A204.1 (cell line): ENCODE data around the gene YBX1.
"Not testable (repeated sequence)": the region's sequence is repeated elsewhere in the genome, so short reads cannot be mapped to it uniquely, and the experiment has no call there.

Experiments used
- FAIRE-seq: peaks from 2 replicates; lab custom pipeline; 2012; peaks lifted over from hg19 to GRCh38; lab: Jason Lieb, UNC

YBX1 gene

GRCh38 chr1:42690477-42691156, 8.4 kb downstream of the YBX1 start:
- FAIRE-seq = no peak

DNA sequence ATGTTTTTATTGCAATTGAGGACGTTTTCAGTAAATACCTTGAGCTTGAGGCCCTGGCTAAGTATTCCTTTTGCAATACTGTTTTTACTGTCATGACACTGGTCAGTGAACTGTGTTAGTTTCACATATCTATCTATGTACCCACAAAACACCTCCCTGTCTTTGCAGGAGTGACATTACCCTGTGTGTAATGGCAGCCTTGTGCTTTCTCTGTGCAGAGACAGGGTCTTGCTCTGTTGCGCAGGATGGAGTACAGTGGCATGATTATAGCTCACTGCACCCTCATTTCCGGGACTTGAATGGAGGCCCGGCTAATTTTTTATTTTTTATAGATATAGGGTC, 8.9 kb downstream of the YBX1 start:
- FAIRE-seq = no peak

DNA sequence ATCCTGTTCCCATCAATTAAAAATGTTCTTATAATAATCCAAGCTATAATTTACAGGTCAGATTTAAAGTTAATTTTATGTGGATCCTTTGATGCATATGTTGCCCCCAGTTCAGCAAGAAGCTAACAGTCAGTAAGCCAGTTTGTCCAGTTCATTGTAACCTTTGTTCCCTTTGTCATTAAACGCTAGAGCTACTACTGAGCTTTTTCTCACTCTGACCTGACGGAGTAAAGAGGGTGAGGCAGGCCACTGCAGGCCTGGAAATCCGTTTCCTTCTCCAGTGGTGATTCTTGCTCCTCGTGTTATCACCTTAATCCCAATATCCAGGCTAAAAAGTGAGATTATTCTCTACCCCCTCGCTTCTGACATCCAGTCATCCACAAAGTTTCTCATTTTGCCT, 10.2 kb downstream of the YBX1 start:
- no peak for FAIRE-seq

DNA sequence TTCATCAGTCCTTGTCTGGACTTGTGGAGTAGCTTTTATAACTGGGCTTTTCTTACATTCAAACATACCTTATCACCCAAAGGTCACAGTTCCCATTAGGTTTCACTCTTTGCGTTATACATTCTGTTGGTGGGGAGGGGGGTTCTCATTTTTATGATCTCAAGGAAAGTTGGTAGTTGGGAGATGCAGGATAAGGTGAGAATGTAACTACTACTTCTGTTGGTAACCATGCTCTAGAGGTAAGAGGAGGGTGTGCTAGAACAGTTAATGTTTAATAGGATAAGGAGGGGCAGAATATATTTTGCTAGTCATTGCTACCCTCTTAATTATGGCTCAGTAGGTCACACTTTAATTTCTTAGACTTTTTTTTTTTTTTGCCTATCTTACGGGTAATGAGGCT, 10.7 kb downstream of the YBX1 start:
- FAIRE-seq = no peak

DNA sequence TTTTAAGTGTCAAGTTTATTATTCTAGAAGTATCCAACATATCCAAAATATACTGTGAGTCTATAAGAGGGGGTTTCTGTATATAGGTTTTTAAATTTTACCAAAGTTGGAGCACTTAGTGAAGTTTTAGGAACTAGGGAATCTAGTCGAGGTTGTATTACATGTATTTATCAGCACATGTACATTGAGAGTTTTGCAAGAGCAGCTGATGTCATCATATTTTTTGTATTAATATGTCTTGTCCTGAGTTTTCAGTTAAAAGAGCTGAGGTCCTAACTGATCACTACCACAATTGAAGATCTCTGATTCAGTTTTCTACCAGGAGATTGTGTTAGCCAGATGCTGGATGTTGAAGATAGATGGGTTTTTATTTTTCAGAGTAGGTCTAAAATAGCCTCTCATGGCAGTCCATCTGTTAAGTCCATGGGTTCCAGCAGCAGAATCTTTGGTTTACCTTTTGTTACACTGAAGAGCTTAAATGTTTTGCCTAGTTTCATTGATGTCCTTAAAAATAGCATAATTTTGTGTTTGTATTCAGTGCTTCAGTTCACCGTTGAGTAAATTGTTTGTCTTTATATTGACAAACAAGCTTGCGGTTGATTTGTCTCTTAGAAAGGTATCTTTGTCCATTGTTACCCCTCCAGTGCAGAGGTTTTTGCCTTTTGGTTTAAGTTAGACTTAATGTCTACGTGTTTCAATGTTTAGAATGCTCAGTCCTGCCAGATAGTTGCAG, 16.0 kb downstream of the YBX1 start:
- FAIRE-seq = no peak

- no peak for FAIRE-seq
Observed at GRCh38 chr1:42700006-42700405, 17.8 kb downstream of the YBX1 start.

DNA sequence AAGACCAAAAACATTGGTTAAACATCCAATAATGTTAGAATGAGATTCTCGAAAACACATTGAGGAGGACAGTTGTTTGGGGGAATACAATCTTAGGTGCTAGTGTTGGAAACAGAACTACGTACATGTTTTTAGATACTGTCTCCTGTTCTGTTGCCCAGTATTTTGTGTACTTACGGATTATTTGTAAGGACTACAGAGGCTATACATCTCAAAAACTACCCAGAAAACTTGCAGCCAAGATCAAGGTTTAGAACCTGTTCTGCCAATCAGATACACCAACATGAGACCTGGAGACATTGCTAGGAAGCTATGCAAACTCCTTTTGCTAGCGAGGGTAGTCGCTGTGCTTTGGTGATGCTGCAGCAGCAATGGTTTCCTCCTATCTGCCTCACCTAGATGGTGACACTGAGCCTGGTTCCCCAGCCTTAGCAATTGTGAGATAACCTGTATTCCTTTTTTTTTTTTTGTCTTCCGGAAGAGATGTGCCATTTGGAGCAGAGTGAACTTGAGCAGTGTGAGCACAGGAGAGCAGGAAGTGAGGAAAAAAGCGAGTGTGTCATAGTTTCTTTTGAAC, 21.8 kb downstream of the YBX1 start:
- no peak for FAIRE-seq

DNA sequence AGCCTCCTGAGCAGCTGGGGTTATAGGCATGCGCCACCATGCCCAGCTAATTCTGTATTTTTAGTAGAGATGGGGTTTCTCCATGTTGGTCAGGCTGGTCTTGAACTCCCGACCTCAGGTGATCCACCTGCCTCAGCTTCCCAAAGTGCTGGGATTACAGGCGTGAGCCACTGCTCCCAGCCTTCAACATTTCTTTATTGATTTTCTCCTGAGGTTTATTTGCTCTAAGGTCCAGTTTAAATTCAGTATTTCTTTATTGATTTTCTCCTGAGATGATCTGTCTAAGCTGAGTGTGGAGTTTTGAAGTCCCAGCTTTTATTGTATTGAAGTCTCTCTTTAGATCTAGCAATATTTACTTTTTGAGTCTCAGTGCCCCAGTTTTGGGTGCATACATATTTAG, 30.6 kb downstream of the YBX1 start:
- not testable (repeated sequence) for FAIRE-seq

- FAIRE-seq = no peak
Observed at GRCh38 chr1:42713293-42713692, 31.1 kb downstream of the YBX1 start.

DNA sequence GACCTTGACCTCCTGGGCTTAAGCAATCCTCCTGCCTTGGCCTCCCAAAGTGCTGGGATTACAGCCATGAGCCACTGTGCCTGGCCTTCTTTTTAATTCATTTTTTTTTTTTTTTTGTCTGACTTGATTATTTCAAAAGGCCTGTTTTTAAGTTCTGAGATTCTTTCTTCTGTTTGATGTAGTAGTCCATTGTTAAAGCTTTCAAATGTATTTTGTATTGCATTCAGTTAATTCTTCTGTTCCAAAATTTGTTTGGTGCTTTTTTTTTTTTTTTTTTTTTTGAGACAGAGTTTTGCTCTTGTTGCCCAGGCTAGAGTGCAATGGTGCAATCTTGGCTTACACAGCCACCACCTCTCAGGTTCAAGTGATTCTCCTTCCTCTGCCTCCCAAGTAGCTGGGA, 32.2 kb downstream of the YBX1 start:
- not testable (repeated sequence) for FAIRE-seq

DNA sequence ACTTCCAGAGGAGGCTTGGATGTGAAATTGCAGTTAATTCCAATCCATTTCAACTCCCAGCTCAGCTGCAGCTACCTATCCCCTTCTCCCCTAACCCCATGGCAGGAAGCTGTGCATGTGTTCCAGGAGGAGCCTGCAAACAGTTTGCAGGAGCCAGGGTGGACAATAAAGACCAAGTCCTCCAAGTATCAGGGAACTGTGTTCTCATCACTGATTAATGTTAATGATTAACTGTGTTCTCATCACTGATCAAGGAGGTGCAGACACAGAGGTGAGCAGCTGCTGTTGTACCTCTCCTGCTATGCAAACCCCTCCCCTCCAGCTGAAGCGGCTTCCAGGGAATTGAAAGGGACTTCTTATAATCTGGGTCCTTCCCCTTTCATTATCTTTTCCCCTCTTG, 38.6 kb downstream of the YBX1 start:
- no peak for FAIRE-seq

DNA sequence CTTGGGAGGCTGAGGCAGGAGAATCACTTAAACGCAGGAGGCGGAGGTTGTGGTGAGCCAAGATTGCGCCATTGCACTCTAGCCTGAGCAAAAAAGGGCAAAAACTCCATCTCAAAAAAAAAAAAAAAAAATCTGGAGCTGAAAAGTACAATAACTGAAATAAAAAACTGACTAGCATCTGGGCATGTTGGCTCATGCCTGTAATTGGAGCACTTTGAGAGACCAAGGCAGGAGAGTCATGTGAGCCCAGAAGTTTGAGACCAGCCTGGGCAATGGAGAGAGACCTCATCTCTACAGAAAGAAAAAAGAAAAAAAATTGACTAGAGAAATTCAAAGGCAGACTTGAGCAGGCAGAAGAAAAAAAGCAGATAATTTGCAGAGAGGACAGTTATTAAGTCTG, 39.7 kb downstream of the YBX1 start:
- FAIRE-seq = no peak

DNA sequence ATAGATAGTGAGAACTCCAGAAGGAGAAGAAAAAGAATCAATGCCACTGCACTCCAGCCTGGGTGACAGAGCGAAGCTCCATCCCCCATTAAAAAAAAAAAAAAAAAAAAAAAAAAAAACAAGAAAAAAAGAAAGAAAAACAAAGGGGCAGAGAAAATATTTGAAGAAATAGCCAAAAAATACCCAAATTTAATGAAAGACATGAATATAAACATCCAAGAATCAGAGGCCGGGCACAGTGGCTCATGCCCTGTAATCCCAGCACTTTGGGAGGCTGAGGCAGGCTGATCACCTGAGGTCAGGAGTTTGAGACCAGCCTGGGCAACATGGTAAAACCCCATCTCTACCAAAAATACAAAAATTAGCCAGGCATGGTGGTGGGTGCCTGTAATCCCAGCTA, 40.2 kb downstream of the YBX1 start:
- not testable (repeated sequence) for FAIRE-seq

DNA sequence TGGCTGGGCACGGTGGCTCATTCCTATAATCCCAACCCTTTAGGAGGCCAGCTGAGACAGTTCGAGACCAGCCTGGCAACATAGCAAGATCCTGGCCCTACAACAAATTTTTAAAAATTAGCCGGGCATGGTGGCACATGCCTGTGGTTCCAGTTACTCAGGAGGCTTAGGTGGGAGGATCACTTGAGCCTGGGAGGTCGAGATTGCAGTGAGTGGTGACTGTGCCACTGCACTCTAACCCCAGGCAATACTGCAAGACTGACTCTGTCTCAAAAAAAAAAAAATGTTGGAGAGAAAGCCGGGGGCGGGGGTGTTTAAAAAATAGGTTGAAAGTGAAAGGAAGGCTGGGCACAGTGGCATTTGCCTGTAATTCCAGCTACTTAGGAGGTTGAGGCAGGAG, 41.3 kb downstream of the YBX1 start:
- FAIRE-seq = no peak

DNA sequence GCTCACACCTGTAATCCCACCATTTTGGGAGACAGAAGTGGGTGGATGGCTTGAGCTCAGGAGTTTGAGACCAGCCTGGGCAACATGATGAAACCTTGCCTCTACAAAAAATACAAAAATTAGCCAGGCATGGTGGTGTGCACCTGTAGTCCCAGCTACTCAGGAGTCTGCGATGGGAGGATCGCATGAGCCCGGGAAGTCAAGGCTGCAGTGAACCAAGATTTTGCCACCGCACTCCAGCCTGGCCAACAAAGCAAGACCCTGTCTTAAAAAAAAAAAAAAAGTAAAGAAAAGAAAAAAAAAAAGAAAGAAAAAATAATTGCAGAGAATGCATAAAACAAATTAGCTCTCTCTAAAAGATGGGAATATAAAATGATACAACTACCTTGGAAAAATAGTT, 43.6 kb downstream of the YBX1 start:
- FAIRE-seq = not testable (repeated sequence)

GRCh38 chr1:42730002-42730401, 47.8 kb downstream of the YBX1 start:
- no peak for FAIRE-seq

GRCh38 chr1:42730988-42731387, 48.8 kb downstream of the YBX1 start:
- no peak for FAIRE-seq

- no peak for FAIRE-seq
Observed at GRCh38 chr1:42731585-42731984, 49.4 kb downstream of the YBX1 start.

DNA sequence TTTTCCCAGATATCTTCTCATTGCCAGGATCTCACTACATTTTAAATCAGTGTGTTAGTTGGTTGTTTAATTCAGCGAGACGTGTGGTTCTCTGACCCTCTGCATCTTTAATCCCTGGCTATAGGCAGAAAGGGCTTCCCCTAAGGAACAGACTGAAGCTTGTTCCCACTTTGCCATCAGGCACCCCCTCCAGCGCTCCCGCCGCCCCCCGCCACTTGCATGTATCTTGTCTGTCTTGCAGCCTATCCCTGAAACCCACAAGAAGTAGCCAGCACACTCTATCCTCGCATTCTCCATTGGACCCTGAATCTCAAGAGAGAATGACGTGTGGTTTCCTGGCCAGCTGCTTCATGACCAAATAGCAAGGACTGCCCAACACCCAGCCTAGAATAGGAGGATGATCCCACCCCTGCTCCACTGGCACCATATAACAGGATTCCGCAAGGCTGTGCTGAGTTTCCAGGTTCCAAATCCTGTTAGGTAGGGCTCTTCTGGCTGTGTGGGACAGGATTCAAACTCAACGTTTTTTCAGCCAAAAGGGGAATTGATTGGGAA, 50.0 kb downstream of the YBX1 start:
- FAIRE-seq = no peak

GRCh38 chr1:42733415-42734200, 51.4 kb downstream of the YBX1 start:
- FAIRE-seq = no peak

- no peak for FAIRE-seq
Observed at GRCh38 chr1:42734201-42735035, 52.2 kb downstream of the YBX1 start.

GRCh38 chr1:42735056-42735455, 52.8 kb downstream of the YBX1 start:
- no peak for FAIRE-seq
